Effector memory CD4-positive, alpha-beta T cell (primary cell): Measurements from ENCODE around the gene RIMS4.

Experiments
- DNase-seq, 3 donors: peaks; one replicate each; pipeline ENCODE4 v3.0.0-alpha.2; 2020
- H3K27ac ChIP-seq: 2 replicates; pipeline ENCODE4 v1.7.0; 2013; ENCODE audit warnings: mild to moderate bottlenecking, low read length, moderate library complexity; ENCODE audit not compliant: insufficient read depth, poor library complexity, severe bottlenecking
- H3K27me3 ChIP-seq: replicated peaks from 2 replicates; pipeline ENCODE4 v1.7.0; 2013; ENCODE audit warnings: mild to moderate bottlenecking, low read length; ENCODE audit not compliant: insufficient read depth, control insufficient read depth, poor library complexity, severe bottlenecking
- H3K36me3 ChIP-seq: 2 replicates; pipeline ENCODE4 v1.7.0; 2013; ENCODE audit warnings: mild to moderate bottlenecking, low read length, moderate library complexity; ENCODE audit not compliant: control insufficient read depth, insufficient read depth
- H3K4me1 ChIP-seq: 2 replicates; pipeline ENCODE4 v1.7.0; 2013; ENCODE audit warnings: low read length, mild to moderate bottlenecking; ENCODE audit not compliant: control insufficient read depth, insufficient read depth, poor library complexity, severe bottlenecking
- H3K4me3 ChIP-seq: 2 replicates; pipeline ENCODE4 v1.7.0; 2013; ENCODE audit warnings: low read length, low read depth, mild to moderate bottlenecking; ENCODE audit not compliant: insufficient read depth, poor library complexity, severe bottlenecking
- H3K9me3 ChIP-seq: 2 replicates; pipeline ENCODE4 v1.7.0; 2013; ENCODE audit warnings: mild to moderate bottlenecking, low read length, moderate library complexity; ENCODE audit not compliant: control insufficient read depth

The RIMS4 gene

GRCh38 chr20:44727039-44727438 is 83.3 kb downstream of the RIMS4 start:
- Histone ChIP-seq H3K36me3 (no peaks in the 10 kb centered on the region), H3K27ac (no peak overlapping the region), H3K4me1 (no peaks in the 10 kb centered on the region), H3K27me3 (no peaks in the 10 kb centered on the region), H3K4me3 (no peak overlapping the region), H3K9me3 (no peaks in the 10 kb centered on the region)
- DNase-seq = no peak

GRCh38 chr20:44725837-44726236 is 84.5 kb downstream of the RIMS4 start:
- Histone ChIP-seq H3K27me3 (no peaks in the 10 kb centered on the region), H3K4me1 (no peaks in the 10 kb centered on the region), H3K9me3 (no peaks in the 10 kb centered on the region), H3K4me3 (no peak overlapping the region), H3K36me3 (no peaks in the 10 kb centered on the region), H3K27ac (no peak overlapping the region)
- DNase-seq = no peak

GRCh38 chr20:44724423-44725091 is 85.8 kb downstream of the RIMS4 start:
- Histone ChIP-seq H3K4me1 (no peaks in the 10 kb centered on the region), H3K27ac (no peak overlapping the region), H3K4me3 (no peak overlapping the region)

GRCh38 chr20:44723798-44724362 is 86.5 kb downstream of the RIMS4 start:
- H3K4me3 ChIP-seq = no peak overlapping the region
- H3K36me3 ChIP-seq = no peaks in the 10 kb centered on the region
- DNase-seq = no peak
- no peaks in the 10 kb centered on the region for H3K4me1 ChIP-seq
- no peak overlapping the region for H3K27ac ChIP-seq
- no peaks in the 10 kb centered on the region for H3K27me3 ChIP-seq
- H3K9me3 ChIP-seq = no peaks in the 10 kb centered on the region

More at GRCh38 chr20:44724423-44725091, 85.8 kb downstream of the RIMS4 start:
- no peaks in the 10 kb centered on the region for H3K27me3 ChIP-seq
- H3K36me3 ChIP-seq = no peaks in the 10 kb centered on the region
- DNase-seq = no peak
- H3K9me3 ChIP-seq = no peaks in the 10 kb centered on the region

- no peak for DNase-seq
- Histone ChIP-seq H3K27ac (no peak overlapping the region), H3K27me3 (no peaks in the 10 kb centered on the region), H3K4me1 (no peaks in the 10 kb centered on the region), H3K4me3 (no peak overlapping the region), H3K9me3 (no peaks in the 10 kb centered on the region), H3K36me3 (no peaks in the 10 kb centered on the region)
Measured at GRCh38 chr20:44723391-44723790, 87.0 kb downstream of the RIMS4 start.

- H3K4me1 ChIP-seq = no peaks in the 10 kb centered on the region
- no peaks in the 10 kb centered on the region for H3K36me3 ChIP-seq
- no peaks in the 10 kb centered on the region for H3K9me3 ChIP-seq
- H3K4me3 ChIP-seq = no peak overlapping the region
- DNase-seq = no peak
- no peak overlapping the region for H3K27ac ChIP-seq
- no peaks in the 10 kb centered on the region for H3K27me3 ChIP-seq
Measured at GRCh38 chr20:44722990-44723389, 87.4 kb downstream of the RIMS4 start.

GRCh38 chr20:44721785-44722054 is 88.6 kb downstream of the RIMS4 start:
- Histone ChIP-seq H3K27me3 (no peaks in the 10 kb centered on the region), H3K27ac (no peak overlapping the region), H3K9me3 (no peaks in the 10 kb centered on the region), H3K4me1 (no peaks in the 10 kb centered on the region), H3K36me3 (no peaks in the 10 kb centered on the region), H3K4me3 (no peak overlapping the region)
- DNase-seq = no peak

GRCh38 chr20:44720997-44721784 is 89.2 kb downstream of the RIMS4 start:
- Histone ChIP-seq H3K27me3 (no peaks in the 10 kb centered on the region), H3K4me3 (no peak overlapping the region), H3K27ac (no peak overlapping the region), H3K36me3 (no peaks in the 10 kb centered on the region), H3K4me1 (no peaks in the 10 kb centered on the region), H3K9me3 (no peaks in the 10 kb centered on the region)
- DNase-seq = no peak

GRCh38 chr20:44720621-44720996 is 89.7 kb downstream of the RIMS4 start:
- Histone ChIP-seq H3K9me3 (no peaks in the 10 kb centered on the region), H3K4me1 (no peaks in the 10 kb centered on the region), H3K36me3 (no peaks in the 10 kb centered on the region), H3K27ac (no peak overlapping the region), H3K27me3 (no peaks in the 10 kb centered on the region), H3K4me3 (no peak overlapping the region)
- DNase-seq = no peak

GRCh38 chr20:44719841-44720240 is 90.5 kb downstream of the RIMS4 start:
- H3K27ac ChIP-seq = no peak overlapping the region

More at GRCh38 chr20:44719841-44720240, 90.5 kb downstream of the RIMS4 start:
- no peak for DNase-seq
- H3K36me3 ChIP-seq = no peaks in the 10 kb centered on the region
- no peak overlapping the region for H3K4me3 ChIP-seq
- no peaks in the 10 kb centered on the region for H3K4me1 ChIP-seq
- H3K27me3 ChIP-seq = no peaks in the 10 kb centered on the region
- H3K9me3 ChIP-seq = no peaks in the 10 kb centered on the region
